Activated CD8-positive, alpha-beta memory T cell treated with anti-CD3 and anti-CD28 coated beads, Interleukin-2, amount 50 U/mL, for 24 hours (primary cell): ENCODE measurements around the gene PRDM13.
"Not testable (repeated sequence)": the region's sequence is repeated elsewhere in the genome, so short reads cannot be mapped to it uniquely, and the experiment has no call there.

ENCODE experiments used
- DNase-seq: peaks from one replicate; pipeline ENCODE4 v3.0.0-alpha.2; 2020; ENCODE audit errors: extremely low read depth

The PRDM13 gene

DNA sequence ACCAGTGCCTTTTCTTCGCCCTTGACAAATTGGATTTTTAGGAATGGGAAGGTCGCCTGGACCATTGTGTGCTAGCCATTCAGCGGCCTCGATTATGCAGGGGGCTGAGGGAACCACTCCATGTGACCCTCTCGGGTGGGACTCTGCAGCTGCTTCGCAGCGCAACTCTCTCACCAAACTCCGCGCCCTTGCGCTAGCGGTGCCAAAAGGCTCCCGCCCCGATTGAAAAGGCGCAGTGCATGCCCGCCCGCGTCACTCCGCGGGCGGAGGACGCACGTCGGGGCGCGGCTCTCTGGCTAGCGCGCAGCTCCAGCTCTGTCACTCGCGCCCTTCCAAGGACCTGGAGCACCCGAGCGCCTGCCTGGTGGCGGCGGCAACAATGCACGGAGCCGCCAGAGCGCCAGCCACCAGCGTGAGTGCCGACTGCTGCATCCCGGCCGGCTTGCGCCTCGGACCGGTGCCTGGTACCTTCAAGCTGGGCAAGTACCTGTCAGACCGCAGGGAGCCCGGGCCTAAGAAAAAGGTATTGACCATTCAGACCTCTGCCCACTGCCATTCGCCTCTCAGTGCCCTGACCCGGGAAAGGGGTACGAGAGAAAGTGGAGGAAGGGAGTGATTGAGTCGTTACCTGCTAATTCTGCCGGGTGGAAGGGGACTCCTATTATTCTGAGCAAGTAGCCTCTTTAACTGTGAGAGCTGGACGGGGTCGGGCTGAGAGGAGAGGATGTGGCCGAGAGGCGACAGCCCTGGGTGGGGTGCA lies at the start of gene PRDM13:
Gene PRDM13, plus strand, starts transcription at position 178 of the 760 bp plus-strand sequence. Its CDS starts 202 bp downstream, at position 380.
- no peak for DNase-seq

DNA sequence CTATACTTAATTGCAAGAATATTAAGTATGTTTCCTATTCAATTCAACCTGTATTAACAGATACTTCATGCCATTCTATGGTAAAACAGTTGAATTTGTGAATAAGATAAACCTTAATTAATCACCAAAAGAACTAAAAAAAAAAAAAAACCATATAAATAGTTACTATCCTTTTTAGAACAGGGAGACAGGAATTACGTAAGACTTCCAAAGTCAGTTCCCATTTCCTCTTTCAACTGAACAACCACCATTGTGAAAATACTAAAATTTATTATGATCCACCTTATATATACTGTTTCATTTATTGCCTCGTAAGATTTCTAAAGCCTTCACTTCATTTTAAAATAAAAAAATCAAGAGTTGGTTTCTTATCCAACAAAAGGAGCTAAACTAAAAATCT lies 47.6 kb upstream of the PRDM13 start:
- DNase-seq: no peak

- no peak for DNase-seq
Observed at GRCh38 chr6:99560668-99561067, 46.0 kb upstream of the PRDM13 start.

DNA sequence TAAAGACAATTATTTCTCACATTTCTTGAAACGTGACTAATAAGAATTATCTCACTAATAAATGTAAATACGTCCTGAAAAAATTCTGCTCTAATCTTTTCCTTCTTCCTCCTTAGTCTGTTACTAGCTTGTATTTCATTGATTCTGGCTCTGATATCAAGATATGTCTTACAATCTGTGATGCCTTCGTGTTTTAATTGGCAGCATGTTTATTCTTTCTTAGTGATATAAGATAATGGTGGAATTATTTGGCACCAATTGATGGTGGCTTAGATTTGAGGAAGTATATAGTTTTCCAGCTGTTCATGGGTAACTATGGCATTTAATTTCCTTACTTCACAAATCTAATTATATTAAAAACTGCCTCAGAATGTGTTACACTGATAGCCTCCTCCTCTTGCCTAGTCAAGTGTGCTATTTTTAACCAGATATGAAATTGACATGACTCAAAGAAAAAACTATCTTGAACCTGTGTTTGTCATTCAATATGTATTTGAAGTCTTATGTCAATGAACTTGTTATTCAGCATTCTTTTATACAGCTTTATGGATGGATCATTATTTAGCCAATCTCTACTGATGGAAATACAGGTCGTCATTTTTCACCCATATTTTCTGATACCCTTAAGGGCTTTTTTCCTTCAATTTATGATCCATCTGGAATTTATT lies 43.4 kb upstream of the PRDM13 start:
- DNase-seq: no peak

- DNase-seq: peak; percentile 84
Observed at GRCh38 chr6:99568103-99568933, 38.3 kb upstream of the PRDM13 start, which contains the start of gene CCNC. Gene CCNC, minus strand, starts transcription at chr6:99568660. Its CDS starts 133 bp downstream, at chr6:99568527.

DNA sequence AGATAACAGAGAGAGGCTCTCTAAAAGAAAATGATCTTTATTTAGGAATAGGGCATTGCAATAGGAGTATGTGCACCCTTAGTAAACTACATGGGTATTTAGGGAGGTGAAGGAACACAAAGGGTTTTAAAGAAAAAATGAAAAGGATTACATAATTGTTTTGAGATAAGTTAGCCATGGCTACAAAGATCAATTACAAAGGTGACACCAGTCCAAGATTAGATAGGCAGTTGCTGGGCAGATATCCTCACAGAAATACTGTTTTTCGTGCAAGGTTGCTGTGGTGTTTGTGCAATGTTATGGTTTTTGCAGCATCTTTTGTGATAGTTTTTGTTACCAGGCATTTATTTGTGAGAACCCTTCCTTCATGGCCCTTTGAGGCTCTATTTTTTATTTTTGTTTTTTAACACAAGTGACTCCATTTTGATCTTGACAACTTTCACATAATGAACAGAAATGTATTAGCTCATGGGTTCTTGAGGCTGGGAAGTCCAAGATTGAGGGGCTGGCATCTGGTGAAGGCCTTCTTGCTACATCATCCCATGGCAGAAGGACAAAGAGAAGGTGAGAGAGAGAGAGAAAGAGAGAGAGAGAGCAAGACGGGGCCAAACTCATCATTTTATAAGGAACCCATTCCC lies 32.5 kb upstream of the PRDM13 start:
- no peak for DNase-seq

- DNase-seq: no peak
Observed at GRCh38 chr6:99575544-99576227, 30.9 kb upstream of the PRDM13 start.

DNA sequence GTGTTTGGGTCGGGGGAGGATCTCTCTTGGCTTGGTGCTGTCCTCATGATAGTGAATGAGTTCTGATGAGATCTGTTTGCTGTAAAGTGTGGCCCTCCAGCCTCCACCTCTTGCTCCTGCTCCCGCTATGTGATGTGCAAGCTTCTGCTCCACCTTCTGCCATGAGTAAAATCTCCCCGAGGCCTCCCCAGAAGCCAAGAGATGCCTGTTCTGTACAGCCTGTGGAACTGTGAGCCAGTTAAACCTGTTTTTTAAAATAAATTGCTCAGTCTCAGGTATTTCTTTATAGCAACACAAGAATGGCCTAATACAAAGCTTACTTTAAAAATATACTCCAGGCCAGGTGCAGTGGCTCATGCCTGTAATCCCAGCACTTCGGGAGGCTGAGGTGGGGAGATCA lies 26.9 kb upstream of the PRDM13 start:
- DNase-seq: no peak

DNA sequence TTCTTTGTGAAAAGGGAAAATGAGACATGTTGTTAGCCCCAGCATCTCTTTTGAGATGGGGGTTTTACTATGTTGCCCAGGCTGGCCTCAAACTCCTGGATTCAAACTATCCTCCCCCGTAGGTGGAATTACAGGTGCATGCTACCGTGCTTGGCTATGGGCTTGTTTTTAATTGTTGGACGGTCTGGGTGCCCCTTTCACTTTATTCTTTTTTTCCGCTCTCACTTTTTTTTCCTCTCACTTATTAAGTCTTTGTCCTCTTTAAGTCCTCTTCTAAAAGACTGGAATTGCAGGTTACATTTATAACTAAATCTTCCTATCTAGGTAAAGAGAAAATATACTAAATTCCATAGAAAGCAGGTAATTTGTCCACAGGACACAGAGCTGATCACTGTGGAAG lies 18.8 kb upstream of the PRDM13 start:
- no peak for DNase-seq

- no peak for DNase-seq
Observed at GRCh38 chr6:99588618-99589289, 17.9 kb upstream of the PRDM13 start.

DNA sequence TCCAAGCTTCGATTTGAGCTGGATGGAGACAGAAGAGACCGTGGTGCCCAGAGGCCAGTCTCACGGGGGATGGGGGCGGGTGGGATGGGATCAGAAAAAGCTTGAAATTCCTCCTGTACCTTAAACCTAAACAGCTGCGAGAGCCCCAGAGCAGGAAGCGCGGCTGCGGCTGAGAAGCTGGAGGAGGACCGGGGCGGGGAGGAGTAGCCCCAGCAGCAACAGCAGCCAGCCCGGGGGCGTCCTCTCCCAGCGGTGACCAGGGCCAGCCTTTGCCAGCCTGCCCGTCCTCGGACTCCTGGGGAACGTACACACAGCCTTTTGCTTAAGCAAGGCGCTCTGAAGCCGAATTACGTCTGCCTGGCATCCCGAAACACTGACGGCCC lies 17.4 kb upstream of the PRDM13 start:
- DNase-seq: no peak

DNA sequence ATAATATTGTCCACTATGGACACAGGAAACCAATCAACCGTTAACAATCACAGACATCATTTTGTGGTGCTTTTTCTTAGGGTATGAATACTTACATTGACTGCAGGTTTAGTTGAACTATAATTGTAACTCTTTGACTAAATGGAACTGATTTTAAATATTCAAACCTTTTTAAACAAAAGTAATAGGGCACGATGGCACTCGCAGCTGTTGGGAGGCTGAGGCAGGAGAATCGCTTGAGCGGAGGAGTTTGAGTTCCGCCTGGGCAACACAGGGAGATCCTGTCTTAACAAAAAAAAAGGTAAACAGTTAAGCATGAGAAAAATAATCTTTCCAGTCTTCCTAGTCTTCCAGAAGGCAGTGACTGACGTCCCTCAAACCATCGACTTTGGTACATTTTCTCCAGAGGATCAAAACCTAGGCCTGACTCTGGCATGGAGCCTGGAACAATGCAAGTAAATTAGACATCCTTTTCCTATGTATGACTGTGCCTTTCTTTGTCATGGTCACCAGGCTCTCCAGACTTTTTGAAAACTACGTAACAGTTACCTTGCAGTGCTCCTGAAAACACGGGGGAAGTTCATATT lies 16.6 kb upstream of the PRDM13 start:
- no peak for DNase-seq

DNA sequence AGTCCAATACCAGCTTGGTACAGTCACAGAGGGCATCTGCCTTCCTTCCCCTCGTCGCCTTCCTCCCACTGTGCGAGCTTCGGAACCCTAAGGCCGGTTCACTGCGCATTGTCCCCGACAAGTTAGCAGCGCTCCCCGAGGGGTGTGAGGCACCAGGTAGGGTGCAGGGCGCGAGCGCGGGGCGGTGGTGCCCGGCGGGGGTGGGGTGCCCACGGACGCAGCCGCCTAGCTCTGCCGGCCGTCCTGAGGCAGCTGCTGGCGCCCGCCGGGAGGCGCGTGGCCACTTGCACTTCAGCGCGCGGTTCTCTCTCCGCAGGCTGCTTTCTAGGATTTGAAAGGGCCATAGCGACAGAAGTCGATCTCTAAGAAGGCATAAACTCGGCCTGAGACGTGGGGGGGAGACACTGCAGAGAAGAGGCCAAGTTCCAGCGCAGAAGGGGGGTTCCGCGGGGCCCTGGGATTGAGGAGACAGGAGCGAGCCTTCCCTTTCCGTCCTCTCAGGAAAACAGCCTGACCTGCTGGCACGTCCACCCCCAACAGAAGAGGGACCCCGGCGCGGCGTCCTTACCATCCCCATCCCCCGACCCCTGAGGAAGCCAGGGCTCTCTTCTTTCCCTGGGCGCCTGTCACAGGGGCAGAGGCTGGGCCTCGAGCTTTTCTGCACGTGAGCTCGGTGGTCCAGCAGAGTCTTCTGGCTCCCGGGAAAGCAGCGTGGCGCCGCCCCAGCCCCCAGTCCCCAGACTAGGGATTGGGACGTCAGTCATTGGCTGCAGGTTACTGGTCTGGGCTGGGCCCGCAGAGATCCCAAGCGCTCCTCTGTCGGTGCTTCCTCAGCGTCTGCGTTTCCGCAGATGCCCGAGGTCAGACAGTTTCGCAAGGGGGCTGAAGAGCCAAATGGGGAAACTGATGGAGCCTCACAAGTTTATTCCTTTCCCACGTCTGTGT lies 15.6 kb upstream of the PRDM13 start:
- DNase-seq: no peak

- no peak for DNase-seq
Observed at GRCh38 chr6:99591673-99592364, 14.8 kb upstream of the PRDM13 start.

DNA sequence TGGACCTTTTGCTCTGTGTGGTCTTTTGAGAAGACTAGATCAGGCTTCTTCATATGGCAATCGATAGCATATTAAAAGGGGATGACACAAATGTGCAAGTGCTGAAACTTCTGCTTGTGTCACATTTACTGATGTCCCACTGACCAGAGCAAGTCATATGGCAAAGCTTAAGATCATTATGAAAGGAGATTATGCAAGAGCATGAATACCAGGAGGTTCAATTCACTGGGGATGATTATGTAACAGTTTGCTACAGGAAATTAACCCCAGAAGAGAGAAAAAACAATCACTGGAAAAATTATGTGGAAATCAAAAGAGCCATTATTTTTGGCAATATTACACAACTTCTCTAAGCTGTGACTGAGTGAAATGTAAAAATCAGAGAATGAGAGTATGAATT lies 13.7 kb upstream of the PRDM13 start:
- no peak for DNase-seq

DNA sequence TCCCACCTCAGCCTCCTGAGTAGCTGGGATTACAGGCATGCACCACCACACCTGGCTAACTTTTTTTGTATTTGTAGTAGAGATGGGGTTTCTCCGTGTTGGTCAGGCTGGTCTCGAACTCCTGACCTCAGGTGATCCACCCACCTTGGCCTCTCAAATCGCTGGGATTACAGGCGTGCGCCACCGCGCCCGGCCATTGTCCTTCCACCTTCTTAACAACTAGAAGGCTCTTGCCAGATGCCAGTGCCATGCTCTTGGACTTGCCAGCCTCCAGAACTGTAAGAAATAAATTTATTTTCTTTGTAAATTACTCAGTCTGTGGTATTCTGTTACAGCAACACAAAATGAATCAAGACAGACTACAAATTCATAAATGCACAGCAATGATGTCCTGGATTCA lies 11.9 kb upstream of the PRDM13 start:
- DNase-seq: not testable (repeated sequence)

DNA sequence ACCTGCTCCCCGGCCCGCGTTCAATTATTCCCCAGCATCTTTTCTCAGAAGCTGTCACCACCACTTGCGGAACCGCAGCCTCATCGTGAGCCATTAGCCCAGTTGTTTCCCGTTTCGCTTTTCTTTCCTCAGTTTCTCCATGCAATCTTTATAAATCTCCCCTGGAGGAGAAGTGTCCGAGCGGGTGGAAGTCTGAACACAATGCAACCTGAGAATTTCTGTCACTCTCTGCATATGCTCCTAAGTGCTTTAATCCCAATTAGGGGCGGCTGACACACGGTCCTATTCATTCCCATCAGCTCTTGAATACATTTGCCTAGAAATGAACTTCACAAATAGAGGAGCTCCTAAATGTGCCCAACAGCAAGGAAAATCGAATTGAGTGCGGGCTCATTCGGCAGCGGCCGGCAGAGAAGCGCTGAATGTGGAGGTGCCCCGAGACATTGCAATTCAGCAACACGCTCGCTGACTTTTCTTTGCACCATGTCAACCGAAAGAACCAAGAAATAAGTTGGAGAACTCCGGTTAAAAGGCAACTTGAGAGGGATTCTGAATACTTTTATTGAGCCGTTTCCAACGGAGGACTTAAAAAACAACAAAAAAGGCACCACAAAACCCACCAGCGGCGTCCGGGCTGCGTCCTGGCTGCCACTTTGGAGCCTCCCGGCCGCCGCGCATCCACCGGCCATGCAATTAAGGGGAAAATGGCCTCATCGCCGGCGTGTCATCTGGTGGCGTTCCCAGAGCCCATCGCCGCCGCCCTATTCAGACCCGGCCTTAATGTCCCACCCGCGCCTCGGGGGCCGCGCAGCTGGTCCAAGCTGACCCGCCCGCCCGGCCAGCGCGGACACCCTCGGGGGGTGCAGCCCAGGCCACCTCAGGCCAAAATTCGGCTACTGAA lies 3.9 kb upstream of the PRDM13 start:
- no peak for DNase-seq
